Right lobe of liver (tissue), 4 donors: Measurements from ENCODE around the gene TSKU.

Source experiments
- CTCF ChIP-seq, 4 donors: fragments of 200-600 bp in 3 of 4; fragments of 450-650 bp in 1 of 4; IDR thresholded peaks; one replicate each; pipeline versions ENCODE4 v1.5.1 to v1.8.0; 2016 to 2022; ENCODE audit warnings: antibody characterized with exemption in 4 of 4, mild to moderate bottlenecking in 2 of 4
- POLR2A ChIP-seq: fragments of 450-650 bp; IDR thresholded peaks from one replicate; pipeline ENCODE4 v1.6.1; 2017; ENCODE audit warnings: antibody characterized with exemption, mild to moderate bottlenecking
- donor health status: DM: no; HTN: no; CAD: no.
- donor health status: DM: no; HTN: no; CAD: no.
- donor health status: DM: no; HTN: yes; CAD: no.

DNA sequence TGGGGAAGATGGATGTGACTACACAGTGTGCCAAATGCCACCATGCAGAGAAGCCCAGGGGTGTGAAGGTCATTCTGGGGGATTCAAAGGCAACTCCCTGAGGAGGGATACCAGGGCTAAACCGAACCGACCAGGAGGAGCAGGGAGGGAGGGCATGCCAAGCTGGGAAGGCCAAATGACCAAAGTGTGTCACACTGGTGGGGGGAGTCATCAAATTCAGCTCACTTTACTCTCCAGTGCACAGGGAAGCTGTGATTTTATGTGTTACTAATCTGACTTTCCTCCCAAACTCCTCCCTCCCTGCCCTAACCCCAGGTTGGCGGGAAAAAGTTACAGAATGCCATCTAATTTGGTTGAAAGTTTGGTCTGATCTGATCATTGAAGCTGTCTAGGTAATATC is 29.7 kb upstream of the TSKU start:
- TF ChIP-seq CTCF (IDR thresholded peaks at IDR 0.05) (no peak), POLR2A (no peak)
